Measurements from ENCODE around the gene ZNF791.

ZNF791 gene

DNA sequence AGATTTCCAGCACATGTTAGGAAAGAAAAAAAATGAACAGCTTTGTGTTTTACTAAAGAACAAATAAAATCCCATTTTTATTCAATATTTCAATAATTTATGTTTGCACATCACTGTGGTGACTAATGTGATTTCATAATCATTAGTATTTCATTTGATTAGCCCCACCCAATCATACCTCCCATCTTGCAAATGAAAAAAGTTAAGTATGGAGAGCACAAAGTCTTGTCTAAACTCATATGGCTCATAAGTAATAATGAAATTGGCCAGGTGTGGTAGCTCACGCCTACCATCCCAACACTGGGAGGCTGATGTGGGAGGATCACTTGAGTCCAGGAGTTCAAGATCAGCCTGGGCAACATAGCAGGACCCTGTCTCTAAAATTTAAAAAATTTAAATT, 3.9 kb upstream of the ZNF791 start:
- no peak overlapping the region for H3K27ac ChIP-seq (ENCODE audit: low read depth, low read length)
- peaks cover 0 to 1% of the 10 kb centered on the region in 2 experiments for H3K4me1 ChIP-seq (ENCODE audit: control insufficient read depth in 1 of 2, insufficient read depth in 2 of 2, low read length in 2 of 2)
- no CpG with 5 or more reads among the region's 1 CpG for WGBS (ENCODE audit: extremely low coverage, insufficient coverage, insufficient read length)
- H3K4me3 ChIP-seq (ENCODE audit: low read depth, low read length), result no peak overlapping the region
- H4K8ac ChIP-seq (ENCODE audit: low read depth, low read length), result no peak overlapping the region
- H3K9me3 ChIP-seq (ENCODE audit: insufficient read depth, low read depth, low read length), result no peaks in the 10 kb centered on the region
- H3K4ac ChIP-seq (ENCODE audit: low read depth, low read length), result no peak overlapping the region
- H2AK5ac ChIP-seq (ENCODE audit: low read length), result no peak overlapping the region
- no peak overlapping the region for H4K91ac ChIP-seq (ENCODE audit: low read depth, low read length)
- H3K14ac ChIP-seq (ENCODE audit: low read length), result no peak overlapping the region
- peaks cover 5% of the 10 kb centered on the region for H3K79me1 ChIP-seq (ENCODE audit: low read length)
- no peak overlapping the region for H3K18ac ChIP-seq (ENCODE audit: low read length)
- no peak overlapping the region for H3K23ac ChIP-seq (ENCODE audit: low read length)
- DNase-seq, result no peak
- H3K4me2 ChIP-seq (ENCODE audit: low read length), result no peak overlapping the region
- H3K9ac ChIP-seq (ENCODE audit: low read length), result no peak overlapping the region
- H2AFZ ChIP-seq (ENCODE audit: insufficient read depth, low read length, poor library complexity), result no peak overlapping the region
- no peaks in the 10 kb centered on the region for H3K27me3 ChIP-seq (ENCODE audit: insufficient read depth, low read length)
- H2BK12ac ChIP-seq (ENCODE audit: low read length), result no peak overlapping the region
- H3K79me2 ChIP-seq (ENCODE audit: control insufficient read depth, insufficient read depth, low read length, poor library complexity), result peaks cover 5% of the 10 kb centered on the region
- H2BK5ac ChIP-seq (ENCODE audit: low read depth, low read length, poor library complexity), result no peak overlapping the region
- H2BK120ac ChIP-seq (ENCODE audit: insufficient read depth, low read length, poor library complexity), result no peak overlapping the region
- no peak overlapping the region for H4K12ac ChIP-seq (ENCODE audit: low read depth, low read length)
- peaks cover 11 to 17% of the 10 kb centered on the region in 2 experiments for H3K36me3 ChIP-seq (ENCODE audit: control insufficient read depth in 1 of 2, insufficient read depth in 2 of 2, low read length in 2 of 2)

DNA sequence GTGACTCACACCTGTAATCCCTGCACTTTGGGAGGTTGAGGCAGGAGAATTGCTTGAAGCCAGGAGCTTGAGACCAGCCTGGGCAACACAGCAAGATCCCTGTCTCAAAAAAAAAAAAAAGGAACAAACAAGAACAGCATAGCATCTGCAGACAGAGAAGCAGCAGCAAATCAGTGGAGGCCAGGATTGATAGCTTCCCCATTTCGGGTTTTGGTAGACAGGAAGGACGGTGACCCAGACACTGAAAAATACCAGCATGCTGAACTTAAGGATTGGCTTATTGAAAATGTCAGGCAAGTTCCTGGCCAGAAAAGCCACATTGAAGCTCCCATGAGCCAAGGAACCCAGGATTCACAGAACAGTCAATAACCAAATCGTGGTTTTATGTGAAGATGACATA, 3.1 kb upstream of the ZNF791 start:
- no peak overlapping the region for H3K14ac ChIP-seq (ENCODE audit: low read length)
- no peak overlapping the region for H2AK5ac ChIP-seq (ENCODE audit: low read length)
- no peak overlapping the region for H3K4ac ChIP-seq (ENCODE audit: low read depth, low read length)
- H3K9ac ChIP-seq (ENCODE audit: low read length), result no peak overlapping the region
- H3K9me3 ChIP-seq (ENCODE audit: insufficient read depth, low read depth, low read length), result no peaks in the 10 kb centered on the region
- peaks cover 11 to 17% of the 10 kb centered on the region in 2 experiments for H3K36me3 ChIP-seq (ENCODE audit: control insufficient read depth in 1 of 2, insufficient read depth in 2 of 2, low read length in 2 of 2)
- H3K79me2 ChIP-seq (ENCODE audit: control insufficient read depth, insufficient read depth, low read length, poor library complexity), result peaks cover 5% of the 10 kb centered on the region
- H2AFZ ChIP-seq (ENCODE audit: insufficient read depth, low read length, poor library complexity), result no peak overlapping the region
- H2BK12ac ChIP-seq (ENCODE audit: low read length), result no peak overlapping the region
- no peak overlapping the region for H3K4me3 ChIP-seq (ENCODE audit: low read depth, low read length)
- no peak overlapping the region for H3K18ac ChIP-seq (ENCODE audit: low read length)
- H2BK120ac ChIP-seq (ENCODE audit: insufficient read depth, low read length, poor library complexity), result no peak overlapping the region
- no peak overlapping the region for H4K91ac ChIP-seq (ENCODE audit: low read depth, low read length)
- no peak overlapping the region for H3K4me2 ChIP-seq (ENCODE audit: low read length)
- DNase-seq, result no peak
- WGBS (ENCODE audit: extremely low coverage, insufficient coverage, insufficient read length), result no CpG with 5 or more reads among the region's 3 CpGs
- H4K8ac ChIP-seq (ENCODE audit: low read depth, low read length), result no peak overlapping the region
- H3K27me3 ChIP-seq (ENCODE audit: insufficient read depth, low read length), result no peaks in the 10 kb centered on the region
- H3K27ac ChIP-seq (ENCODE audit: low read depth, low read length), result no peak overlapping the region
- no peak overlapping the region for H2BK5ac ChIP-seq (ENCODE audit: low read depth, low read length, poor library complexity)
- H4K12ac ChIP-seq (ENCODE audit: low read depth, low read length), result no peak overlapping the region
- peaks cover 0 to 1% of the 10 kb centered on the region in 2 experiments for H3K4me1 ChIP-seq (ENCODE audit: control insufficient read depth in 1 of 2, insufficient read depth in 2 of 2, low read length in 2 of 2)
- no peak overlapping the region for H3K23ac ChIP-seq (ENCODE audit: low read length)
- peaks cover 5% of the 10 kb centered on the region for H3K79me1 ChIP-seq (ENCODE audit: low read length)

DNA sequence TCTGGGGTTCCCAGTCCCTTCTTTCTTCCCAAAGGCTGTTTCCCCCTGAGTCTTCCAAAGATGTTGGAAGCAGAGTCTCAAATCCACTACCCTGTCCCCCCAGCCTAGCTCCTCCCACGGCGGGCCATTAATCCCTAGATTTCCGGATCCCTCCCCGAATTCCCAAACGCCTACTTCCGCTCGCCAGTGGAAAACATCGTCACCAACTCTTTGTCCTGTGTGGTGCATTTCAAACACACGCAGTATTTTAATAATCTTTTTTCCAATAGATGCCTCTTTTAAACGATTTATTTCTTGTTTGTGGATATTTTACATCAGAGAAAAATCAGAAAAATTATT, 610 bp downstream of the ZNF791 start:
- H4K12ac ChIP-seq (ENCODE audit: low read depth, low read length), result peak overlapping the region; percentile 80
- DNase-seq, result peak; percentile 68 to 84
- H3K36me3 ChIP-seq (ENCODE audit: control insufficient read depth in 1 of 2, insufficient read depth in 2 of 2, low read length in 2 of 2), result peaks cover 18 to 26% of the 10 kb centered on the region in 2 experiments
- H3K4me1 ChIP-seq (ENCODE audit: control insufficient read depth in 1 of 2, insufficient read depth in 2 of 2, low read length in 2 of 2), result peaks cover 0 to 4% of the 10 kb centered on the region in 2 experiments
- H3K4ac ChIP-seq (ENCODE audit: low read depth, low read length), result peak overlapping the region; percentile 51
- no peaks in the 10 kb centered on the region for H3K27me3 ChIP-seq (ENCODE audit: insufficient read depth, low read length)
- peak overlapping the region; percentile 83 for H3K9ac ChIP-seq (ENCODE audit: low read length)
- peak overlapping the region; percentile 85 for H3K18ac ChIP-seq (ENCODE audit: low read length)
- peak overlapping the region; percentile 91 for H4K8ac ChIP-seq (ENCODE audit: low read depth, low read length)
- H3K23ac ChIP-seq (ENCODE audit: low read length), result no peak overlapping the region
- peak overlapping the region; percentile 85 for H4K91ac ChIP-seq (ENCODE audit: low read depth, low read length)
- no peak overlapping the region for H2AK5ac ChIP-seq (ENCODE audit: low read length)
- no peaks in the 10 kb centered on the region for H3K9me3 ChIP-seq (ENCODE audit: insufficient read depth, low read depth, low read length)
- no CpG with 5 or more reads among the region's 10 CpGs for WGBS (ENCODE audit: extremely low coverage, insufficient coverage, insufficient read length)
- peaks cover 12% of the 10 kb centered on the region for H3K79me2 ChIP-seq (ENCODE audit: control insufficient read depth, insufficient read depth, low read length, poor library complexity)
- H2BK120ac ChIP-seq (ENCODE audit: insufficient read depth, low read length, poor library complexity), result peak overlapping the region; percentile 82
- H3K14ac ChIP-seq (ENCODE audit: low read length), result peak overlapping the region; percentile 93
- H2BK12ac ChIP-seq (ENCODE audit: low read length), result no peak overlapping the region
- peaks cover 5% of the 10 kb centered on the region for H3K79me1 ChIP-seq (ENCODE audit: low read length)
- peak overlapping the region; percentile 88 for H3K4me3 ChIP-seq (ENCODE audit: low read depth, low read length)
- peak overlapping the region; percentile 58 for H2BK5ac ChIP-seq (ENCODE audit: low read depth, low read length, poor library complexity)
- H3K27ac ChIP-seq (ENCODE audit: low read depth, low read length), result peak overlapping the region; percentile 56
- peak overlapping the region; percentile 87 for H2AFZ ChIP-seq (ENCODE audit: insufficient read depth, low read length, poor library complexity)
- peak overlapping the region; percentile 94 for H3K4me2 ChIP-seq (ENCODE audit: low read length)

DNA sequence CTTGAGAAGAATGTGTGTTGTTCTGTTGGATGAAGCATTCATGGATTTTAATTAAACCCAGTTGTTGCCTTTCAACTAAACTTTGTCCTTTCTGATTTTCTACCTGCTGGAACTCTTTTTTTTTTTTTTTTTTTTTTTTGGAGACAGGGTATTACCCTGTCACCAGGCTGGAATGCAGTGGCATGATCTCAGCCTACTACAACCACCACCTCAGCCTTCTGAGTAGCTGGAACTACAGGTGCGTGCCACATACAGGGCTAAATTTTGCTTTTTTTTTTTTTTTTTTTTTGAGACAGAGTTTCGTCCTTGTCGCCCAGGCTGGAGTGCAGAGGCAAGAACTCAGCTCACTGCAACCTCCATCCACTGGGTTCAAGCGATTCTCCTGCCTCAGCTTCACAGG, 6.9 kb downstream of the ZNF791 start:
- DNase-seq, result peak; percentile 27 to 38
- Histone ChIP-seq H3K4me2 (ENCODE audit: low read length) (no peak overlapping the region), H2AK5ac (ENCODE audit: low read length) (no peak overlapping the region), H3K14ac (ENCODE audit: low read length) (no peak overlapping the region), H3K23ac (ENCODE audit: low read length) (no peak overlapping the region), H4K12ac (ENCODE audit: low read depth, low read length) (no peak overlapping the region), H2BK120ac (ENCODE audit: insufficient read depth, low read length, poor library complexity) (no peak overlapping the region), H3K36me3 (ENCODE audit: control insufficient read depth in 1 of 2, insufficient read depth in 2 of 2, low read length in 2 of 2) (peaks cover 16 to 22% of the 10 kb centered on the region in 2 experiments), H2AFZ (ENCODE audit: insufficient read depth, low read length, poor library complexity) (no peak overlapping the region), H4K8ac (ENCODE audit: low read depth, low read length) (no peak overlapping the region), H3K4me1 (ENCODE audit: control insufficient read depth in 1 of 2, insufficient read depth in 2 of 2, low read length in 2 of 2) (peaks cover 0 to 3% of the 10 kb centered on the region in 2 experiments), H3K27ac (ENCODE audit: low read depth, low read length) (no peak overlapping the region), H2BK12ac (ENCODE audit: low read length) (no peak overlapping the region), H4K91ac (ENCODE audit: low read depth, low read length) (no peak overlapping the region), H3K27me3 (ENCODE audit: insufficient read depth, low read length) (no peaks in the 10 kb centered on the region), H2BK5ac (ENCODE audit: low read depth, low read length, poor library complexity) (no peak overlapping the region), H3K9ac (ENCODE audit: low read length) (no peak overlapping the region), H3K79me1 (ENCODE audit: low read length) (no peaks in the 10 kb centered on the region), H3K9me3 (ENCODE audit: insufficient read depth, low read depth, low read length) (no peaks in the 10 kb centered on the region), H3K4me3 (ENCODE audit: low read depth, low read length) (no peak overlapping the region), H3K18ac (ENCODE audit: low read length) (no peak overlapping the region), H3K79me2 (ENCODE audit: control insufficient read depth, insufficient read depth, low read length, poor library complexity) (peaks cover 10% of the 10 kb centered on the region), H3K4ac (ENCODE audit: low read depth, low read length) (peak overlapping the region; percentile 81)
- WGBS (ENCODE audit: extremely low coverage, insufficient coverage, insufficient read length), result no CpG with 5 or more reads among the region's 4 CpGs

Measured in trophoblast cell (in vitro differentiated cells and primary cell).